Stimulated activated CD4-positive, alpha-beta T cell treated with anti-CD3 and anti-CD28 coated beads, TNF-alpha, amount 100 ng/mL, for 48 hours (primary cell): Measurements from ENCODE around the gene CPE.

Experiments used
- DNase-seq, 3 donors: peaks; one replicate each; pipeline ENCODE4 v3.0.0-alpha.2; 2020; ENCODE audit warnings: low read depth in 3 of 3

The CPE gene

DNA sequence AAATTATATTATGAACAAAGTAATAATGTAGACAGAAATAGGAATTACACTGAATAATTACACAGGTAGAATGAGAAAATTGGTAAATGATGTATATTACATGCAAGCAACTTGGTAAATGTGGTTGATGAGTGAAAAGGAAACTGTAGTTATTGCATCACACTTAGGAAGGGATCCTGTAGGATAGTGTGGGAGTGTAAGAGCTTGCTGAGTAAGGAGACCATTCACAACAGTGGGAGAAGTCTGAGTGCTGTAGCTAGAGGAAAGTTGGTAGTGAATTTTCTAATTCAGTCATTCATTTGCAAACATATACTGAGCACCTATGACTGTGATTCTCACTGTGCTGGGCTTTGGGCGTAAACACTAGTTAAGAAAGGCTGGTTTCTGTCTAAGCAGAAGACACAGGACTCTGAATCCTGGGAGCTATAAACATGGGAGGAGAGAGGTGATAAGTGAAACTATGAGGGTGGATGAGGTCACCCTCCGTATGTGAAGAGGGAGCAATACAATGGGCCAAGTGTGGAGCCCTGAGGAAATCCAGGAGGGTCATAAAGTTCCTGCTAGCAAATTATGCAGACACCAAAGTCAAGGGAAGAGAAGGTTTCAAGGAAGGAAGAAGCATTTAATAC lies 14.2 kb upstream of the CPE start:
- no peak for DNase-seq

DNA sequence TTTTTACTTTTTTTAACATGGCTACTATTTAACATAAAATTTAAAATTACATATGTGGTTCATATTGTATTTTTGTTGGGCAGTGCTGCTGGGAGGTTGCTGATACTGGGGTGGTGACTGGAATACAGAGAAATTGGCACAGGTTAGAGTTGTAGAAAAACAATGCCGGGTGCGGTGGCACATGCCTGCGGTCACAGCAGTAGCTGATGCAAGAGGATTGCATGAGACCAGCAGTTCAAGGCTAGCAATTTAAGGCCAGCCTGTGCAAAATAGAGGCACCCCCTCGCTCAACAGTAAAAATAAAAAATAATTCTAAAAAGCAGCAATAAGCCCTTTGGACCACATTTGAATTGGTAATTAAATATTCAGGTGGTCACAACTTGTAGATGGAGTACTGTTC lies 11.8 kb upstream of the CPE start:
- DNase-seq, result no peak

DNA sequence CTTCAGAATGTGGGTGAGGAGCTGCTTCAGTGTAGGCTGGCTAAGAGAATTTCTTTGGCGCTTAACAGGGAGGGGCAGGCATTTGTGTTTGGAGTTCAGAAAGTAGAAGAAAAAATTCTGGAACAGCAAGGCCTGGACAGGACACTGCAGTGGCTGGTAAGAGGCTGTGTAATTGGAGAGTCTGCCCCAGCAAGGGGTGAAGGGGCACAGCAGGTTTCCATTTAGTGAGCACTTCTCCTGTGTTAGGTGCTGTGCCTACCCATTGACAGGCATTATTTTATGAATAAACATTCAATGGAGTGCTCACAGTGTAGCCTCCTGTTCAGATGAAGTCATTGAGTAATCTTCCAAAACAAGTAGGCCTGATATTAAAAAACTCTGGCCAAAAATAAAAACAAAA lies 10.7 kb upstream of the CPE start:
- DNase-seq, result no peak

DNA sequence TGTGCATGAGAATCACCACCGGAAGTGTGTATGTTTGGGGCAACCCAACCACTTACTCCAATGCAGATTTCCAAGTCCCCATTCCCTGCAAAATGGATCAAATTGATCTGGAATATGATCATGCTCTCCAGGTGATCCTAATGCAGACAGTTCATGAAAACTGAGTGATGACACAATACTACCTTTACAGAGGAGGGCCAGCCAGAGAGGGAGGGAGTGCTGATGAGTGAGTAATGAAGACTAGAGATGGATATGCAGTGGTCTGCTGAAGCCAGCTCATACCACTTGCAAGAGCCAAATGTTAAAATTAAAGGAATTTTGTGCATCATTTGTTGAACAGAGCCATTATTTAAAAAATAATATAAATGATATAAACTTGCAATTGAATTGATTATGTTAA lies 10.2 kb upstream of the CPE start:
- no peak for DNase-seq

DNA sequence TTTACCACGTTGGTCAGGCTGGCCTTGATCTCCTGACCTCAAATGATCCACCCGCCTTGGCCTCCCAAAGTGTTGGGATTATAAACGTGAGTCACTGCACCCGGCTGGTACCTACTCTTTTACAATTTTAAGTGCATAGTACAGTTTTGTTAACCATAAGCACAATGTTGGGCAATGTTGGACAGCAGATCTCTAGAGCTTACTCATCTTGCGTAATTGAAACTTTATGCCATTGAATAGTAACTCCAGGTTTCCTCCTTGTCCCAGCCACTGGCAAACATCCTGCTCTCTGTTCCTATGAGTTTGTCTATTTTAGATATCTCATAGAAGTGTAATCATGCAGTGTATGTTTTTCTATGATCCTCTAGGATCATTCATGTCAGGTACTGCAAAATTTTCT lies 9.3 kb upstream of the CPE start:
- no peak for DNase-seq

DNA sequence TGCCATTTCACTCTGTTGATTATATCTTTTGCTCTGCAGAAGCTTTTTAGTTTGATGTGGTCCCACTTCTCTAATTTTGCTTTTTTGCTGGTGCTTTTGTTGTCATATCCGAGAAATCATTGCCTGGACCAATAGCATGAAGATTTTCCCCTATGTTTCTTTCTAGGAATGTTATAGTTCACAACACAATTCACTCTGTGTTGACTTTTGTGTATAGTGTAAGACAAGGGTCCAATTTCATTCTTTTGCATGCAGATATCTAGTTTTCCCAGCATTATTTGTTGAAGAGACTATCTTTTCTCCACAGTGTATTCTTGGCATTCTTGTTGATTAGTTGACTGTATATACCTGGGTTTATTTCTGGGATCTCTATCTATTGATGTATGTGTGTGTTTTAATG lies 8.3 kb upstream of the CPE start:
- no peak for DNase-seq

DNA sequence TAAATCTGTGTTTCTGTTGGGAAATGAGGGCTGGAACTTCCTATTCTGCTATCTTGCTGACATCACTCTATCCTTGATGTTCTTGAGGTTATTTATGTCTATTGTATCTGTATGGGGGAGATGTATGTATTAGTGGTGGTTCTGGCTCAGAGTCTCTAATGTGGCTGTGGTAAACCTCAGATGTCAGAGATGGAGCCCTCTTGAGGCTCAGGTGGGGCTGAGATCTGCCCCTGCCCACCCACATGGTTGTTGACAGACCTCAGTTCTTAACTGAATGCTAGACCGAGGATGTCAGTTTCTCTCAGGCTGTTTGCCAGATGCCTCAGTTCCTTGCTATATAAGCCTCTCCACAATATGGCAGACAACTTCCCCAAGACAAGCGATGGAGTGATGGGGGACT lies 3.3 kb upstream of the CPE start:
- DNase-seq, result no peak

DNA sequence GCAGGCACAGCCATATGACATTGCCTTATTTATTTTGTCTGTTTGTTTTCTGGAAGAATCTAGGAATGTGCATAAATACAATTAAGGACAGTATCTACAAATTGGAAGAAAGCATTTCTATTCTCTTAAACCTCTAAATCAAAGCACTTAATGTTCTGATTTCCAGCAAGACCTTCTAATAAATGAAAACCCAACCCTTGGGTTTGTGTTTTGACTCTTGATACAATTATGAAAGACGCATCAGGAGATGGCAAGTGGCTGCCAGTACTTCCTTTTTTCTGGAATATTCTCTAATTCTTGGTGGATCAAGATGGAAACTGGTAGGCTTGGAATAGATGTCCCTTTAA lies 437 bp upstream of the CPE start:
- DNase-seq, result no peak

DNA sequence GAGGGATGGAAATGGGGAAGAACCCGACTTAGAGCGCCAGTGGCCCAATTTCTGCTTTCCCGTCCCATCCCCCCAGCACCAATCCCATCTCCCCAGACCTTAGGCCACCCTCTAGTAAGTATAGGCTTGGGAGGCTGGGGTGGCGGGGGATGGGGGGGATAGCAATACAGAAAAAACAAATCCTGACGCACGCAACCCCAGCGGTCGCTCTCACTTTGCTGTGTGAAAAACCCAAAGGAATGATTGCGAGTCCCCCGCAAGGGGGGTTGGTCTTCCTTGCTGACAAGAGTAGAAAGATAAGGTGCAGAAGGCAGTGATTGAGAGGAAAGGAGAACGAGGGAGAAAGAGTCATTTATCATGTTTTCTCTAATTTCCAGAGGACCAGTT lies 863 bp downstream of the CPE start:
- no peak for DNase-seq

DNA sequence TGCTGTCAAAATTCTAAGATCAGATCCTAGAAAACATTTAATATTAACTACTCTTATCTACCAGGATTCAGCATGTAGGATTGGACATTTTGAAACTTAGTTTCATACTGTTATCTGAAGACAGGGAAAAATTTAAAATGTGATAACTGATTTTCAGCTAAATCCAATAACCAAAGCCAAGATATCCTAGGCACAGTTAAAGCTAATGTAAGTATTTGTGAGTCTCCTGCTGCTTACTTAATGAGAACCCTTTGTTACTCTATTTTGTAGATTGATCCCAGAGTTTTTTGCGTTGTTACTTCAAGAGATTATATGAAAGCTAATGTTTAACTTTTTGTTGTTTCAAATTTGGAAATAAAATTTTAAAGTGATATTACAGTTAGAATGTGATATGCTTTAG lies 2.0 kb downstream of the CPE start:
- no peak for DNase-seq

DNA sequence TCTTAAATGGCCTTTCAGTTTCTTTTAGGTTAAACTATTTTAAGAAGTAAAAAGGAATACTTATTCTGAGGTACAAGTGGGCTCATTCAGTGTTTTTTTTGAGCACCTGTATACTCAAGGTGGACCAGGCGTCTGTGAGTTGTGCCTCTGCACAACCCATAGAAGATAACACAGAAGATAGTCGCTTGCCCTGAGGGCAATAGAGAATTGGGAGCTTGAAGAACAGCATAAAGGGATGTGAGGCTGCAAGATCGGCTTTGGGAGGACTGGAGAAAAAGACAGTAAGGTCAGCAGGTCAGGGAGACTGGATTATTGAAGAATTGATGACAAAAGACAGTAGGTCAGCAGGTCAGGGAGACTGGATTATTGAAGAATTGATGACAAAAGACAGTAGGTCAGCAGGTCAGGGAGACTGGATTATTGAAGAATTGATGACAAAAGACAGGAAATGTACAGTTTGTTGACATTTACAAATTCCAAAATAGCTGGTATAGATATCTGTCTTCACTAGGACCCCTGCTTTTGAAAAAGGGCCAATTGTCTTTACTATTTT lies 3.1 kb downstream of the CPE start:
- DNase-seq, result no peak

DNA sequence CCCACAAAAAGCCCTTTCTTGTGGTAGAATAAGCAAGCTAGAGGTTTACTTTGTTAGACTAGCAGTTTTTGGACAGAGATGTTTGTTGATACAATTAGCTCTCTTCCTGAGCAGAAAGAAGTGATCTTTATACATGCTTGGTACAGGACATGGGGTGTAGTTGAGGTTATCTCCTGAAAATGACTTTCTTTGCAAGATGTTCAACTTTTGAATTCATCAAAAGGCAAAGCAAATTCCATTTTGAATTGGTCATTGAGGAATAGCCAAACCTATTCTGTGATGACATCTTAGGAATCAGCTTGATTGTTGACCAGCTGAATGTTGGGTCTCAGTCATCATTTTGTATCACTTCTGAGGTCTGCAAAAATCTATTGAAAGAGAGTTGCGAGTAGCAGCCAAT lies 3.8 kb downstream of the CPE start:
- no peak for DNase-seq

DNA sequence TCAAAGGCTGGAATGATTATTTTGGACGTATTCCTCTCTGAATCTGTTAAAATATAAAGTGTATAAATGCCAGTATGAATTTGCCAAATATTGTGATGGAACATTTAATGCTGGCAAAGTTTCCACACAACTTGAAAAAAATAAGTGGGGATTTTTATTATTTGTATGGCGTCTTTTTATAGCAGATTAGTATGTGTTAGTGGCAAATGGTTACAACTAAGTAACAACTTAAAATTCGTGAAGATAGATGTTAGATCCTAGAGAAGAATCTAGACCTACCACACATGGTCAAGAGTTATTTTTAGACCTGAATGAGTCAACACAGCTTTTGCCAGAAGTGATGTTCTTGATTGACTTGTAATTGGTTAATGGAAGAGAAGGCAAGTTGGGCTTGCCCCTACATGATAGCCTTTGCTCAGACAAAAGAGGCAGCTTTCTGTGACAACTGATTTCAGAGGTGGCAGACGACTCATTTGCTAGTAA lies 4.8 kb downstream of the CPE start:
- no peak for DNase-seq

DNA sequence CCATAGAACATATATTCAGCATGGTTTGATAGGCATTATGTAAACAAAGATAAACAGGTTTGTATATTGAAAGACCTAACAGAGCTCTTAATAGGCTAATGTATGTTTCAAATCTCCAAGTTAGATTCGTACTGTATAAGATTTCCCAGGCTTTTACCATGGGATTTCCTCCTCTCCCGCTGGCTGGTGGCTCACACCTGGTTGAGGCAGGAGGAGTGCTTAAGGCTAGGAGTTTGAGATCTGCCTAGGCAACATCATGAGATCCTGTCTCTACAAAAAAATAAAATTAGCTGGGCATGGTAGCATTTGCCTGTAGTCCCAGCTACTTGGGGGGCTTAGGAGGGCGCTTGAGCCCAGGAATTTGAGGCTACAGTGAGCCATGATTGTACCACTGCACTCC lies 5.4 kb downstream of the CPE start:
- DNase-seq, result no peak

DNA sequence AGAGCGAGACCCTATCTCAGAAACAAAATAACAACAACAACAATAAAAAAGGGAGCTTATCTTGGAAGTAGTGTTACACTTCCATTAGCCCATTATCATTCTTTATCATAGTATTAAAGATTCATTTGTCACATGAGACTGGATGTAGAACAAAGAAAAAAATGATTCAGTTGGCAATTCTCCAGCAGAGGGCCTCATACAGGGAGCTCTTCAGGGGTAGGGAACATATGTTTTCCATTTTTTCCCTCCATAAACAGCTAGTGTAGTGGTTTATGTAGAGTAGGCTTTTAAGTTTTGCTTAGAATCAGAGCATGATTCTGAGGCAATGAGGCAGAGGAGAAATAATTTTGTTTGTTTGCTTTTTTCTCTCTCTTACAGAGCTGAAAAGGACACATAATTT lies 5.8 kb downstream of the CPE start:
- no peak for DNase-seq

DNA sequence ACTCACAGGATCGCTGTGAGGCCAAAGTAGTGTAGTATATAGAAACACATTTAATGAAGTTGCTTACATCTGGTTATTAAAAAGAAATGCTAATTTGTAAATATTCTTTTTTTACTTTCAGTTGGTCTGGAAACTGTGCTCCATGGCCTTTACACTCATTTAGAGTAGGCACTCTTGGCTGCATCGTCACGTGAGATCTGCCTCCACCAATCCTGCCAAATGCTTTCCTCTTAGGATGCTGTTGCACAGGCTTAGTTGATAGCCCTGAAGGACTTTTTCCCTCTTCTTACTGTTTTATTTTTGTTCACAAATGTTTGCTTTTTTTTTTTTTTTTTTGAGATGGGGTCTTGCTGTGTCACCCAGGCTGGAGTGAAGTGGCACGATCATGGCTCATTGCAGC lies 6.3 kb downstream of the CPE start:
- no peak for DNase-seq

DNA sequence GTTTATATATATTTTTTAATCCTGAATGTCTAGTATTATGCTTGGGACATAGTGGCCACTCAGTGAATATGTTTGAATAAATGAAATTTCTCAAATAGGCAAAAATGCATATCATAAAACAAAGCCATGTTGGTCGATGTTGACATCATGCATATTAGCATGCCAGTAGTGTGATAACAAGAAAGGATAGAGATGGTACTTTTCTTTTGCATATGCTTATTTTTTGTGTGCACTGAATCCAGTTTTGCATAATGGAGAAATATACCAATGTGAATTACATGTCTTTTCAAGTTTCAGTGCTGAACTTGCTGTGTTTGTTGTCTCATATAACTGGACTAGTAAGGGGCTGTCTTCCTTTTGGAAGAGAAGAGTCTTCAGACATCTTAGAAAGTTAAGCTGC lies 7.5 kb downstream of the CPE start:
- DNase-seq, result no peak

DNA sequence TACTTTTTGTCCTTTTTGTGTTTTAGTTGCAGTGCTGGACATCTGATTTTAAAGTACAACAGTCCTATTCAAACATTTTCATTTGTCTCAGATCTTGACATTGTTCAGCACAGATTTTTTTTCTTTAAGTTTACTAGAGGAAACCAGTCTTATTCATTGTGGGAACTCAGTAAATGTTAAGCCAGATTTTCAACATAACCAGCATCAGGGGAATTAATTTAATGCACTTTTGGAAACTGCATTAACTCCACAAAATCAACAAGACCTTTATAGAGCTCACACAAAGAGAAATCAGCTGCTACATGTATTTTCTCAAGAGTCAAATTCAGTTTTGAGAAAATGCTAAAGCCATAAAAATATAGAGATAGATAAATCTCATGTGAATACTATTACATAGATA lies 9.9 kb downstream of the CPE start:
- DNase-seq, result no peak

DNA sequence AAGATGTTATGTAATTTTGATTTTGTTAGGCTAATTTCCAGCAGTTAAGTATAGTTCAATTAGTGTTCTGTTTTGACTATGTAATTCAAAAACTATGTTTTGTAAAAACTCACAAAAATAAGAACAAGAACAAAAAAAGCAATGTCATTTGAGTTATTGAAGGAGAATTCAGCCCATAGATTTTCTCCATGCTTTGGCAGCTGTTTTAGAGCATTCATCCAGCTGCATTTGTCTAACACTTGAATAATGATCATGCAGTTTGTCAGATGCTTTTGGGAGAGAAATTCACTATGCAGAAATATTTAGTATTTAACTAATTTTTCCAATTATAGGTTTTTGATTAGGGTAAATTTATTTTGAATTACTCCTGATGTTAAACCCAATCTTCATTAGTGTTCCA lies 14.2 kb downstream of the CPE start:
- no peak for DNase-seq

DNA sequence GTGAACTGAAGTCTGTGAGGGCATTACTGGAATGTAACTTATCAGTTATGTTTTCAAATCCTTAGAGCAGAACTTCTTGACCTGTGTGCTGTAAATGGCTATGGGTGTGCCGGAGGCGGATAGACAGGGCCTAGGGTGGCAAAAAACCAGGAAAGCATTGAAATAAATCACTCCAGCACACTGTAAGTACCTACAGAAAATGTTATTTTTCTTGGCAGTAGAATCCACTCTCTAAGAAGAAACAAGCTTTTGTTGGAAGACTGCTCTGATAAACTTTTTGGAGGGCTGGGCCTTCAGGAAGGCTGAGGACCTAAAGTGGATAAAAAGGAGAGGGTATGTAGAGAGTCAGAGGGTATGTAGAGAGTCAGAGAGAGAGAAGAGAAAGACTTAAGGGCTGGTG lies 14.9 kb downstream of the CPE start:
- DNase-seq, result no peak

DNA sequence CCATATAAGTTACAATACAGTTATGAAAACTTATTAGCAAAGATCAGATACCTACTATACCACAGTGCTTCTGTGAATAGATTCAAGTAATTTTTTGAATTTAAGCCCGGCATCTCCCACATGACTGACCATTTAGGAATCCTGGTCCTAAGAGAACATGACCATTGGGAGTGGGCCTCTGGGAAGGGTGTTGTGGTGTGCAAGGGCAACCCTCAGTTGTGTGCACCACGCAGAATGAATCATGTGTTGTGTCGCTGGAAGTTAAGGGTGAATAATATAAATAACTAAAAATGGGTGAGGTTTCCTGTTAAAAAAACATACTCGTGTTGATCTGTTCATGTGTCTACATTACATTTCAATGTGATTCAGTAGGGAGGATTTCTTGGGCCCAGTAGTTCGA lies 15.5 kb downstream of the CPE start:
- no peak for DNase-seq

DNA sequence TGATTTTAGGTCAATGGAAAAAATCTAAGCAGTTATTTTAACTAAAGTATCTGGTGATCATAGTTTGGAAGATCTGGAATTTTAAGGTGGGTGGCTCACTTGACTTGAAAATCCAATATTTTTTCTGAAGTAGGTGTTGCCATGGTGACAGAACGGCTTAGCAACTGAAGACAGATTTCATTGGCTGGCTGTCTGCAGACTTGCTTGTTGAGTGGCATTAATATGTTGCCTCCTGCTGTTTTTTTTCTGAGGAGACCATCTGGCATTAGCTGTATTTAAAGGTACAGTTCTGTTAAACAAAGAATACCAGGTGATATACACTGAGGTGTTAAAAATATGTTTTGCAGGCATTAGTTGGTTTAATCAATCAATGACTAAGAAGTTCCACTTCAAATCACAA lies 19.8 kb downstream of the CPE start:
- no peak for DNase-seq

DNA sequence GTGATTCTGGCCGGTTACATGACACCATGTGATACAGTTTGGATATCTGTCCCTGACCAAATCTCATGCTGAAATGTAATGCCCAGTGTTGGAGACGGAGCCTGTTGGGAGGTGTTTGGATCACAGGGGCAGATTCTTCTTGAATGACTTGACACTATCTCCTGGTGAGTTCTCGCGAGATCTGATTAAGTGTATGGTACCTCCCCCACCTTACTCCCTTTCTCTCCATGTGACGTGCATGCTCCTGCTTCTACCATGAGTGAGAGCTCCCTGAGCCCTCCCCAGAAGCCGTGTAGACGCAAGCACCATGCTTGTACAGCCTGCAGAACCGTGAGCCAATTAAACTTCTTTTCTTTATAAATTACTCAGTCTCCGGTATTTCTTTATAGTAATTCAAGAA lies 23.6 kb downstream of the CPE start:
- no peak for DNase-seq

DNA sequence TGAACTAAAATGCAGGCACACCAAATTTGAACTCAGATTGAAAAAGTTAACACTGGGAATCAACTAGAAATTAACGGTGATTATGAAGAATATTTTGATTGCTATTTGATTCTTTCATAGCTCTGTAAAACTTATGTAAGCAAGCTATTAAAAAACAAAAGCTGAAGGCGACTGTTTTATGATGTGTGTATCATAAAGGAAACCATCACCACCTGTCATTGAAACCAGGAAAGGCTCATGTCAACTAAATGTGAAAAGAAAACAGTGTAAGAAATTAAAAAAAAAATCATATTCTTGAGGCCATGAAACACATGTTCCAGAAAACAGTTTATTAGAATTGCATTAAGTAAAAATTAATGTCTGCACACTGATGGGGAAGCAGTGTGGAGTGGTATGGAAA lies 24.2 kb downstream of the CPE start:
- DNase-seq, result no peak

DNA sequence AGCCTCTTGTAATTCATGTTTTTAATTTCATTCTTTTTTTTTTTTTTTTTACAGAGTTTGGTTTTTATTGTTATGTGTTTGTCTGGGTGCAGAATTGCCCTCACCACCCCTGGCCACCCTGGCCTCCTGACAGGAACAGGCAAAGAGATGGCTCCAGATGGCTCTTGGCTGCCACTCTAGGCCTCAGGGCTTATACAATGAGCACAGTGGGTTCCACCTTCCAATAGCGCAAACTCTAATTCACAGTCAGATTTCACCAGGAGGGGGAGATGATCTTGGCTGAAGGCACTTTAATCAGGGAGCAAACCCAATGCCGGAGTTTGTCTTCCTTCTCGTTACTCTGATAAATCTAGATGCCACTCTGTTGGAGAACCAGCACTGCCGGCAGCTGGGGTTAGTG lies 24.8 kb downstream of the CPE start:
- no peak for DNase-seq
